ENCODE data around the gene RPS10.

GRCh38 chr6:34393966-34394305 lies 31.9 kb downstream of the RPS10 start:
- no peak for TF ChIP-seq CTCF (conservative IDR thresholded peaks at IDR 0.05; ENCODE audit: low read depth in 2 of 2)
- no peak for TF ChIP-seq CREB1 (CRISPR knock-in tag; IDR thresholded peaks at IDR 0.05; ENCODE audit: low read depth)
- no peak for TF ChIP-seq ETS1 (IDR thresholded peaks at IDR 0.05)
- TF ChIP-seq EZH2 (IDR thresholded peaks at IDR 0.05; ENCODE audit: low read depth, unreplicated experiment) = no peak
- no peak for TF ChIP-seq POLR2AphosphoS5 (IDR thresholded peaks at IDR 0.05; ENCODE audit: low read depth)
- TF ChIP-seq STAT1 (IDR thresholded peaks at IDR 0.05; ENCODE audit: unreplicated experiment) = no peak
- no peak for TF ChIP-seq ZNF331 (CRISPR knock-in tag; IDR thresholded peaks at IDR 0.05; ENCODE audit: low read depth)
- no peak for TF ChIP-seq EZH2phosphoT487 (IDR thresholded peaks at IDR 0.05; ENCODE audit: unreplicated experiment)
- no peak for TF ChIP-seq REST (IDR thresholded peaks at IDR 0.05; ENCODE audit: unreplicated experiment)

Measured in GM23338 (cell line).